ENCODE measurements around the gene BCO2.

DNA sequence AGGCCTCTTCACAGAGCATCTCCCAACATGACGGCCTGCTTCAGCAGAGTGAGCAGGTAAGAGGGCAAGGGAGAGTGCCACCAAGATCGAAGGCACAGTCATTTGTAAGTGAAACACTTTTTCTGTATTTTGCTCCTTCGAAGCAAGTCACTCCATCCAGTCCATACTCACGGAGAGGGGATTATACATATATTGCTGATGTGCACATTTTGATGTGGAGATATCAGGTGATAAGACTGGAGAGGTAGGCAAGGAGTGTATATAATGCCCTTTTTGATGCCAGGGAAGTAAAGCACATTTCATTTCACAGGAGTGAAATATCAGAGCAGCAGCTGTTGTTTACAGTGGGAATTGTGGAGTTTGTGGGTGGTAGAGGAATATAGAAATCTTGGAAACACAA, 62.1 kb downstream of the BCO2 start:
- TF ChIP-seq, protein P1, sequence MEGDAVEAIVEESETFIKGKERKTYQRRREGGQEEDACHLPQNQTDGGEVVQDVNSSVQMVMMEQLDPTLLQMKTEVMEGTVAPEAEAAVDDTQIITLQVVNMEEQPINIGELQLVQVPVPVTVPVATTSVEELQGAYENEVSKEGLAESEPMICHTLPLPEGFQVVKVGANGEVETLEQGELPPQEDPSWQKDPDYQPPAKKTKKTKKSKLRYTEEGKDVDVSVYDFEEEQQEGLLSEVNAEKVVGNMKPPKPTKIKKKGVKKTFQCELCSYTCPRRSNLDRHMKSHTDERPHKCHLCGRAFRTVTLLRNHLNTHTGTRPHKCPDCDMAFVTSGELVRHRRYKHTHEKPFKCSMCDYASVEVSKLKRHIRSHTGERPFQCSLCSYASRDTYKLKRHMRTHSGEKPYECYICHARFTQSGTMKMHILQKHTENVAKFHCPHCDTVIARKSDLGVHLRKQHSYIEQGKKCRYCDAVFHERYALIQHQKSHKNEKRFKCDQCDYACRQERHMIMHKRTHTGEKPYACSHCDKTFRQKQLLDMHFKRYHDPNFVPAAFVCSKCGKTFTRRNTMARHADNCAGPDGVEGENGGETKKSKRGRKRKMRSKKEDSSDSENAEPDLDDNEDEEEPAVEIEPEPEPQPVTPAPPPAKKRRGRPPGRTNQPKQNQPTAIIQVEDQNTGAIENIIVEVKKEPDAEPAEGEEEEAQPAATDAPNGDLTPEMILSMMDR (IDR thresholded peaks at IDR 0.05): no peak
- TF ChIP-seq POLR2A (IDR thresholded peaks at IDR 0.05) (no peak), POLR2AphosphoS5 (IDR thresholded peaks at IDR 0.05) (no peak)
